ENCODE data around the gene TIMM22. TPM values are rescaled to one million over a fixed set of nuclear protein-coding genes. Genes with fewer than 3 reads are reported as not detected.
A peak's percentile ranks its signal among the peaks of the same experiment; 100 is the strongest.

Gene TIMM22
- polyA plus RNA-seq, 3 donors, result 3.2 to 13.6 (median 13.1) TPM

- H3K27ac Mint-ChIP-seq, result peak overlapping the region in 2 of 7 donors; percentile 20 to 66
- intact Hi-C loops (cut with micrococcal nuclease), result no loop called here
- no peak overlapping the region for H3K4me3 Mint-ChIP-seq
Measured at GRCh38 chr17:1019451-1019850, 22.5 kb downstream of the TIMM22 start.

GRCh38 chr17:1021147-1021546, 24.2 kb downstream of the TIMM22 start:
- H3K4me1 Mint-ChIP-seq, result no peaks in the 10 kb centered on the region
- no peak overlapping the region for H3K27ac Mint-ChIP-seq
- peaks cover 0 to 3% (median 0%) of the 10 kb centered on the region in 3 donors for H3K27me3 Mint-ChIP-seq (ENCODE audit: low read depth in 3 of 3)
- Histone ChIP-seq H3K9ac (ENCODE audit: insufficient read depth, low read length, poor library complexity, severe bottlenecking) (no peak overlapping the region), H3K27ac (ENCODE audit: low read depth in 1 of 2, low read length in 2 of 2) (no peak overlapping the region), H3K27me3 (ENCODE audit: control insufficient read depth in 2 of 2, insufficient read depth in 2 of 2, low read length in 2 of 2) (no peaks in the 10 kb centered on the region), H3K36me3 (replicated peaks in 1 of 2; ENCODE audit: control insufficient read depth in 1 of 2, insufficient read depth in 2 of 2, low read length in 2 of 2) (peaks cover 35 to 50% of the 10 kb centered on the region in 2 donors), H2AFZ (ENCODE audit: insufficient read depth, low read depth, low read length, poor library complexity, severe bottlenecking) (no peak overlapping the region), H3K4me2 (replicated peaks; ENCODE audit: extremely low read depth, low read length, poor library complexity, severe bottlenecking) (no peak overlapping the region), H3K79me2 (ENCODE audit: insufficient read depth, low read length) (peaks cover 8% of the 10 kb centered on the region), H3K4me1 (ENCODE audit: control insufficient read depth in 1 of 2, insufficient read depth in 2 of 2, low read length in 2 of 2) (no peaks in the 10 kb centered on the region), H4K20me1 (ENCODE audit: insufficient read depth, low read length) (peaks cover 90% of the 10 kb centered on the region), H3K4me3 (replicated peaks in 1 of 3; ENCODE audit: low read depth in 2 of 3, low read length in 3 of 3) (no peak overlapping the region), H3K9me3 (replicated peaks in 1 of 2; ENCODE audit: control insufficient read depth in 1 of 2, insufficient read depth in 1 of 2, low read length in 2 of 2) (no peaks in the 10 kb centered on the region)
- no peaks in the 10 kb centered on the region for H3K9me3 Mint-ChIP-seq
- intact Hi-C loops (cut with micrococcal nuclease), result no loop called here
- 95% methylated on average over 9 of the region's 17 CpGs for WGBS (ENCODE audit: insufficient coverage)
- H3K4me3 Mint-ChIP-seq, result no peak overlapping the region
- no peak for DNase-seq
- H3K36me3 Mint-ChIP-seq, result peaks cover 24 to 72% of the 10 kb centered on the region in 2 donors
- no peak for TF ChIP-seq CTCF (IDR thresholded peaks at IDR 0.05)

More at GRCh38 chr17:1019451-1019850, 22.5 kb downstream of the TIMM22 start:
- peaks cover 84% of the 10 kb centered on the region for H4K20me1 ChIP-seq (ENCODE audit: insufficient read depth, low read length)
- no peaks in the 10 kb centered on the region for H3K9me3 Mint-ChIP-seq
- H3K4me2 ChIP-seq (replicated peaks; ENCODE audit: extremely low read depth, low read length, poor library complexity, severe bottlenecking), result no peak overlapping the region
- peaks cover 20 to 62% of the 10 kb centered on the region in 2 donors for H3K36me3 Mint-ChIP-seq
- no peak for DNase-seq
- no peak for TF ChIP-seq CTCF (IDR thresholded peaks at IDR 0.05)
- no peak overlapping the region for H2AFZ ChIP-seq (ENCODE audit: insufficient read depth, low read depth, low read length, poor library complexity, severe bottlenecking)
- no peaks in the 10 kb centered on the region for H3K27me3 ChIP-seq (ENCODE audit: control insufficient read depth in 2 of 2, insufficient read depth in 2 of 2, low read length in 2 of 2)
- no peaks in the 10 kb centered on the region for H3K9me3 ChIP-seq (replicated peaks in 1 of 2; ENCODE audit: control insufficient read depth in 1 of 2, insufficient read depth in 1 of 2, low read length in 2 of 2)
- peaks cover 31 to 46% of the 10 kb centered on the region in 2 donors for H3K36me3 ChIP-seq (replicated peaks in 1 of 2; ENCODE audit: control insufficient read depth in 1 of 2, insufficient read depth in 2 of 2, low read length in 2 of 2)
- H3K4me1 Mint-ChIP-seq, result no peaks in the 10 kb centered on the region
- H3K27ac ChIP-seq (ENCODE audit: low read depth in 1 of 2, low read length in 2 of 2), result no peak overlapping the region
- peaks cover 0 to 1% (median 0%) of the 10 kb centered on the region in 3 donors for H3K27me3 Mint-ChIP-seq (ENCODE audit: low read depth in 3 of 3)
- no peak overlapping the region for H3K4me3 ChIP-seq (replicated peaks in 1 of 3; ENCODE audit: low read depth in 2 of 3, low read length in 3 of 3)
- no peaks in the 10 kb centered on the region for H3K4me1 ChIP-seq (ENCODE audit: control insufficient read depth in 1 of 2, insufficient read depth in 2 of 2, low read length in 2 of 2)
- 88% methylated on average over 6 of the region's 10 CpGs for WGBS (ENCODE audit: insufficient coverage)
- H3K79me2 ChIP-seq (ENCODE audit: insufficient read depth, low read length), result peaks cover 4% of the 10 kb centered on the region
- H3K9ac ChIP-seq (ENCODE audit: insufficient read depth, low read length, poor library complexity, severe bottlenecking), result no peak overlapping the region
